ENCODE data around the gene ZFHX2.

Gene ZFHX2

DNA sequence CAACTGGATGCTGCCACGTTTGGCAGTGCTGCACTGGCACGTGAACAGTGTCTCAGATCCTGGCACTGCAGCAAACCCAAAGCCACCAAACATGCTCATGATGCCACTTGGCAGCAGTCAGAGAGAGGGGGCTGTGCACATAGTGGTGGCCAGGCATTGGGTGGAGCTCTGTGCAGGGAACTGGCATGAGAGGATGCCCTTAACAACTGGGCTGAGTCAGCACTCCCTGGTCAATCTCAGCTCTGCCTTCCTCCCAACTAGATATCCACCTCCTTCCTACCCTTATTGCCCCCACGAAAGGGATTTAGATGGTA, 37.0 kb downstream of the ZFHX2 start:
- no peak for DNase-seq

DNA sequence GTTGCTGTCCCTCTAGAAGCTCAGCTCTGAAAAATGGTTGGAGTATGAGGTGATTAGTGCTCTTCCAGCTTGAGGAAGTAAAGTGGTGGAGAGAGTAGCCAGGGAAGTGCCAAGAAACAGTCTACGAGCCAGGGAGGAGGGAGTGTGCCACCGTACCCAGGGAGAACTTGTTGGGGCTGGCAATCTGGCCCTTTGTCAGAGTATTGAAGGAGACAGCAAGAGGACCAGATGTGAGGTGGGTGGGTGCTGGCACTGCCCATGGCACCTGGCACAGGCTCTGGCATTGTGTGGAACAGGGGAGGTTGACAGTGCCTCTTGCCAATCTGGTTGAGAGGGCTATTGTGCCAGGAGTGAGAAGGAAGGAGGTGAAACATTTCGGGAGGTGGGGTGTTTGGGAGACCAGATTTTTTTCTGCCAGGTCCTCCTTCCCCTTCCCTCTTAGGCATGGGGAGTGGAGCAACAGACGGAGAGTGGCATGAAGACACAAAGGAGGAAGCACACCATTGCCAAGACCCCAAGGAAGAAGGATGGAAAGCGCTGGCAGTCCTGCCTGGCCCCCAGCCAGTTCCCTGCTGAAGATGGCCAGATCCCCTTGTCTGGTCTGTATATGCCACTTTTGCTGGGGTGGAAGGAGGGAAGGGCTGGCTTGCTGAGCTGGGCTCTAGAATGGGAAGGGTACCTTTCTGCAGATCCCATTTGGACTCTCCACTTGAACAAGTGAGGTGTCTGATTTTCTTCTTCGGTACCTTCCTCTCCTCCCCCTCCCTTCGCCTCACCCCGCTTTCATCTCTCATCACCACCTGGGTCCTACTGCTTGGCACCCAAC, 37.5 kb downstream of the ZFHX2 start:
- DNase-seq: no peak

DNA sequence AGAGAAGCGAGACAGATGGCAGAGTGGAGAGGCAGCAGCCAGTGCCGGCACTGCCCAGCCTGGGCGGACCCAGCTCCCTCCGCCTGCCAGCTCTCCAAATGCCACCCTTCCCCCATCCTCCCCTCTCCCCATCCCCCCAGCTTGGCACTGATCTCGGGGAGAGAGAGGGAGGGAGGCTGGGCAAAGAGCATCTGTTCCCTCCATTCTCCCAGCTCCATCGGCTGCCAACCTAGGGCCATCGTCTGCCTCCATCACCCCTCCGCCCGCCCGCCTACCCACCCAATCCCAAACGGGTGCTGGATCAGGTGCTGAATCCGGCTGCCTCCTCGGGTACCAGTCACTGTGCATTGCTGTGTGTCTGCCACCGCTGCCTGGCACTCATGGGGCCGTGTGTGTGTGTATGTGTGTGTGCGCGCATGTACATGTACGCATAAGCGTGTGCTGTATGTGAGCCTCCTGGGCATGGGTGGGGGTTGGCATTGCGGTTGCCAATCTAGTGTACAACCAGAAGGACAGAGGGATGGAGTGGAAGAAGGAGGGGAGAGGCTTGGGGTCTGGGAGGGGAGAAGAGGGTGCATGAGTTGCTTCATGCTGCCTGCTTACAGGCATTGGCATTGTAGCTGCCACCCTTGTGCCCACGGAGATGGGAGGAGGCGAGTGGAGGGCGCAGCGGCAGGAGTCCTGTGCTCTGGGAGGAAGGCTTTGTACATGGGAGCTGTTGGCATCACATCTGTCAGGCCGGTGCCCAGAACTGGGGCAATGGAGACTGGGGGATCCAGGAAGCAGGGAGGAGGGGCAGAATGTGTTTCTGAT, 38.4 kb downstream of the ZFHX2 start:
- DNase-seq: no peak

DNA sequence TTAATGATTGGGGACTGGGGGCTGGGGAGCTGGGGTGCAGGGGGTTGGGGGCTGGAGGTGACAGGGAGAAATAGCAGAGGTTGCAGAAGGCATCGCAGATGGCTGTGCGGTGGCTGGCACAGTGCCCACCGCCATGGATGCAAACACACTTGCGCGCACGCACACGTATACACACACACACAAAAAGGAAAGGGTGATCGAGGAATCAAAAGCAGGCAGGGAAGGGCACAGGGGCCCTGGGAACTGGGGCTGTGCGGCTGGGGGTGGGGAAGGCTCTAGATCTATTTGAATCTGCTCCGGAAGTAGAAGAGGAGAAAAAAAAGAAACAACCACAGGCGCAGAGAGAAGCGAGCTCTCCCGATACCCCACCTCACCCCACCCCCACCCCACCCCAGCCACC, 39.4 kb downstream of the ZFHX2 start:
- DNase-seq: peak; percentile 55

DNA sequence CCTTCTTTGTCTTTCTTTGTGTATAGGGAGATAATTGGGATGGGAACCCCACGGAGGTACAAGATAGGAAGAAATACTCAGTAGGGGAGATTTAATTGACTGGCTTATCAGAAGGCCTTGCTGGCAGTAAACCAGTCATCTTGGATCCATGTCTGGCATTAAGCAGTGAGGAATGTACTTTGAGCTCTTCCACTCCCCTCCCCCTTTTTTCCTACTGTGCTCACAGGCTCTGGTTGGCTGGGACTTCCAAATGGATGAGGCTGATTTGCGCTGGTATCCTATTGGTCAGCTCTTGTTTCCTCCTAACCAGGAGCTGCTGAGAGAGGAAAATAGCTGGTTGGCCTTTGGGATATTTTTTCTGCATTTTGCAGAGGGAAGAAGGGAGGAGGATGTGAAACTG, 57.3 kb downstream of the ZFHX2 start:
- no peak for DNase-seq

DNA sequence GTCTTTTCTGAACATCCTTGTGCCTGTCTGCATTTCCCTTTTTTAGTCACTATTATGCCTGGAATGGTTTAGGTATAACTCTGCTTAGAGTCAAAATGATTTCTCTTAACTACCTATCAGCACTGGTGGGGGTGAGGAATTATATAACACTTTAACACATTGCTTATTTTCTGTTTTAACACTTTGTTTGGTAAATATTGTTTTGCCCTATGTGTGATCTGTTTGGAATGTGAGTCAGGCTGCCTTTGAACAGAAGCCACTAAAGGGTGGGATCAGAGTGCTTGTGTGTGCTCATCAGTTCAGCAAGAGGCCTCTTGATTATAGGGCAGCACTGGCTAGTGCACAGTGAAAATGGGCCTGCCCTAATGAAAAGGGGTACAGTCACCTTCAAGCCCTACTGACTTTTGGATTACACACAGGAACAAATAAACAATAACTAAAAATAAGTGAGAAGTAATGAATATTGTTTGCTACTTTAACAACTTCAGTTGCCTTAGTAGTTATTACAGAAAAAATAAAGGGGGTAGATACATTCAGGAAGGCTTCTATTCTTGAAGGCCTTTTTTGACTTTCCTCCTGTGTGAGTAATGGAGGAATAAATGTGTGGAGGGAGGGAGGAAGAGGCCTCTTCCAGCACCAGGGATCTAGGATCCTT, 58.8 kb downstream of the ZFHX2 start:
- no peak for DNase-seq

DNA sequence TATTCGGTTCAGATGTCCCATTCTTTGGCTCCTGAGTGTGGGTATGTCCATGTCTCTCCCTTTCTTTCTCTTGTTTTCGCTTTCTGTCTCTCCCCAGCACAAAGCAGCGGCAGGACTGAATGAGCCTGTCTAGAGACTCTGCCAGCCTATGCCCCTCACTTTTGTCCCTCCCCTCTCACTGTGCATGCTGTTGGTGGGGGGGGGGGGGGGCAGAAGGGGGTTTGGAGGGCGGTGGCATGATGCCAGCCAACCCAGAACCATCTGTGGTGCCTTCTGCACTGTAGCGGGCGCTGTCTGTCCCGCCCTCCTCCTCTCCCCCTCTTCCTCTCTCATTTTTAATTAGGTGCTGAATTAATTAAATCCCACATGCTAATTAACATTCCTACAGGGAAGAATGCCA, 64.3 kb downstream of the ZFHX2 start:
- DNase-seq: no peak

DNA sequence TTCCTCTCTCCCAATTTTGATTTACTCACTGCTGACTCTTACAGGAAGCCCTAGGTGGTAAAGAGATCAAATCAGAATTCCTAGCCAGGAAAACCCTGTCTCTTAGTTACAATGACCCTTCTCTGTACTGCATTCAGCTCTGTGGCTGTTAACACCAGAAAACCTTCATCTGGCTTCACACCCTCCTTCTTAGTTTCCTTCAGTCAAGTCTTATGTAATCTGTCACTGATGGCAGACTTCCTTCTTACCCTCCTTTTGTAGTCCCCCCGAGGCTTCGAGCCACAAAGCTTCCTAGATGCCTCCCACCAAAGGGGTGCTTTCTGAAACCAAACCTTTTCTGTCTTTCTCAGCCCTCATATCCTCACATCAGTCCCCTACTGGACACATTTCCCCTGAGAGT, 65.5 kb downstream of the ZFHX2 start:
- no peak for DNase-seq

DNA sequence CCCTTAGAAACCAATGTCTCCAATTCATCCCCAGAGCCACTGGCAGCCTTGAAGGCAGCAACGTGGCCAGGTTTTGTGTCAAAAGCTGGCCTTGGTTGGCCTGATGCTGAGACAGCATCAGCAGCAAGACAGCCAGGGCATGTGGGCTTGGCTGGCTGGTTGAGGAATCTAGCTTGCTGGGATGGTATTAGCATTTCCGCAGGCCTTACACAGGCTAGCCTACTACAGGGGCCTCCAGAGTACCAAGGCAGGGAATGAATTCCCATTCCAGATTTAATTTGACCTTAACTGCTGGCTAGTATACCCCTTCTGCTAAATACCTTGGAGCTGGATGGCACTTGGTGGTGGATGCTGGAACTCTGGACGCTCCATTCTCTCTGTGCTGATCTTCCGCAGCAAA, 66.2 kb downstream of the ZFHX2 start:
- no peak for DNase-seq

DNA sequence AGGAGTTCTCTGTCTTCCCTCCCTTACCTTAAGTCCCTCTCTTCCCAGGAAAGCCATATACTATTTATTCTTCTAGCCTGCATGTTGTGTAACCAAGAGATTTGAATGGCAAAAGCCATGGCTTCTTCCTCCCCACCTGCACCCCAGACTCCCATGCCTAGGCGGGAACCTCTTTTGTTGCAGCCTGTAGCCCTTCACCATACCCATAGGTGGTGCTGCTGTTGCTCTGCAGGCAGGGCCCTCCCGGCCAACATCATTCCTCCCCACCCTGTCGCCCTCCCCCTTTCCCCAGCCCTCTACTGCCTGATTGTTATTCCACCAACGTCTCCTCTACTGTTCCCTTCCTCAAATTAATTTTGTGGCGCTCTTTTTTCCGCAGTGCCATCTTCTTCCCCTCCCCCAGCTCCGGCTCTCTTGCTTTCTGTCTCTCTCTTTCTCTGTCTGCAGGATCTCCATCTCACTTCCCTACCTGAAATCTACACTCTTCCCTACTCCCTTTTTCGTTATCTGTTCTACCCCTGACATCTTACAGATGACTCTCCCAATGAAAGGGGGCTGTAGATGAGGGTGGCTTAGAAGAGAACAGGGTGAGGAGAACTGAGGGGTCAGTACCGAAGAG, 68.2 kb downstream of the ZFHX2 start:
- peak; percentile 9 for DNase-seq

DNA sequence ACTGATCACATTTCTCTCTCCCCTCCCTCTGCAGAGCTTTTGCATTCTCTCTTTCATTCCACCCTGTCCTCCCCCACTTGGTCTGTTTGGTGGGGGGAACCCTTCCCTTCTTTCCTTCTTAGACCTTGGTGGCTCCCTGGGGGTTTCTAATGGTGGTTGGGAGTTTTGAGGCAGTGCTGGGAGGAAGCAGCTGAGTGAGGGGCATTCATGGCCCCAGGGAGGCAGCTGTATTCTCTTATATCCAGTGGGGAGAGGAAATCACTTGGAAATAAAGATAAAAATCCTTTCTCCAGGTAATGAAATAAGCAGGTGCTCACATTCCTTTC, 68.8 kb downstream of the ZFHX2 start:
- DNase-seq: no peak

DNA sequence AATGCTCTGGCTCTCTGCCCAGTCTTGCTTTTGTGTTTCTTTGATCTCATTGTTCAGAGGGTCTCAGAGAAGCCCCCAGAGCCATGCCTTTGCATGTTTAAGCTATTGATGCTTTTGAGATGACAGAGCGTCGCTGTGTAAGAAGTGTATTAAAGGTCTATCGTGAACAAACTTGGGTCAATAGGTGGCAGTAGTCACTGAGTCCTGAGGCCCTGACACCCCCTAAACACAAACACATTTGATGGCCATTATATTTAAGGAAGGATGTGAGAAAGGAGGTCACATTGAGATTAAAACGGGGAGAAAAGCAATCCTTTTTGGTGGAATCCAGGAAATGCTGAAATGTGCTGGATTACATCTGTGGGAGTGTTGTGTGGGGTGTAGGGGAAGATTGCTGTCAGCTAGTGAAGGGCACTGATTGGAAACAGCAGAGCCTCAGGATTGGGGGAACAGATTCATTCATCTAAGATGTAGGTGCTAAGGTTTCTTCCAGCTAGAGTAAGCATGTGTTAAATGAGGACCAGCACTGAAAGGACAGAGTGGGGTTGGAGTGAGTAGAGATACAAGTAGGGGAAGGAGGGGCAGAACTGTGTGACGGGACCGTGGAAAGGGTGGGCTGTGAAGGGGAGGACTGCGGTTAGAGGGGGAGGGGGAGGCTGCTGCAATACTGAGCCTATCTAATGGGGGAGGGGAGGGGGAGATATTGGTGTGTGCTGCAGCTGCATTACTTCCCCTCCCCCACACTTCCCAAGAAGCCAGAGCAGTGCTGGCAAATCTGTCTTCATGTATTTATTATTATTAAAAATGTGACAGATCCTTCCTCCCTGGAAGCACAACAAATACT, 69.4 kb downstream of the ZFHX2 start:
- DNase-seq: no peak

DNA sequence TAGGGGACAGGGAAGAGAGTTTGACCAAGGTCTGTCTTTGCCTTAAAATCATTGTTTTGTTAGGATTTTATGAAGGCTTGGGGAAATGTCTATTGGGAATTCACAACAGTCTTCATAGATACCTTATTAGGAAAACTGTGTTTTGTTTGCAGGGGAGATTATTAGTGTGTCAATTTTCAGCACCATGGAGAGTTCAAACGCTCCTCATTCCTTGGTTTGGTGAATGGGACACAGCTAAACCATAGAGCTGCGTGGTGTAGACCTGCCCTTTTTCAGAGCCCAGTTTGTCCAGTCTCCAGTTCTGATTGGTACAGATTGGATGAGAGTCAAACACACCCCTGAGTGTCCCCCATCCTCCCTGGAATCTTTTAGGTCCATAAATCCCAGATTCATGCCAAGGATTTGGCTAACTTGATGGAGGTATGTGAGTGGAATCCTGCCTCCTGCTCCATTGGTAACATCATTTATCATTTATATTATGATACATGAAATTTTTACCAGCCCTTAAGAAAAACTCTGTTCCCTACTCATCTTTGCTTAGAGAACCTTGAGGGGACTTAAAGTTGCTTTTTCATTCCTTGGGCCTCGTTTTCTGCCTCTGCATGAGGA, 70.1 kb downstream of the ZFHX2 start:
- no peak for DNase-seq

DNA sequence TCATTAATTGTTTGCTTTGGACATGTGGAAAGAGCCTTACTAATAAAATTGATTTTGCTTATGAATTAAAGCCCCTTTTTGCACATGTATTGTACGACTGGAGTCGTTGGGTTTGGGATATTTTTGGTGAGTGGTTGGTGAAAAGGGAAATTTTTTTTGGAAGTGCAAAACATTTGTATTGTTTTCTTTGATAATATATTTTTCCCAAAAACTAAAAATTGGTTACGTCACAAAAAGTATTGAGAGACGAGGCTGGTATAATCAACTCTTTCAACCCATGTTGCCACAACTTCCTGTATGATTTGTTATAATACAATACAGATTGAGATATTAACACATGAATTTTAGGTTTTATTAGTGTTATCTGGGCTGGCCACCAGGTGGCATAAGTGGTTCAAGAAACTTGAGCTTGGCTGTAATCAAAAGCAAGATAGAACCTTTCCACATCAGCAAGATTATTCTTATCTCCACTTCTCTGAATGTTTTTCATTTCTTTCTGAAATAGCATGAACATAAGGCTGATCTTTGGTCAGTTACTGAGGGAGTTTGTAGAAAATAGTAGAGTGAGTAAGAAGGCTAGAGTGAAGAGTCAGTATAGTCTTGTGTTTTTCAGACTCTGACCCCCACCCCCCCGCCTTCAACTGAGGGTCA, 73.3 kb downstream of the ZFHX2 start:
- peak; percentile 53 for DNase-seq

DNA sequence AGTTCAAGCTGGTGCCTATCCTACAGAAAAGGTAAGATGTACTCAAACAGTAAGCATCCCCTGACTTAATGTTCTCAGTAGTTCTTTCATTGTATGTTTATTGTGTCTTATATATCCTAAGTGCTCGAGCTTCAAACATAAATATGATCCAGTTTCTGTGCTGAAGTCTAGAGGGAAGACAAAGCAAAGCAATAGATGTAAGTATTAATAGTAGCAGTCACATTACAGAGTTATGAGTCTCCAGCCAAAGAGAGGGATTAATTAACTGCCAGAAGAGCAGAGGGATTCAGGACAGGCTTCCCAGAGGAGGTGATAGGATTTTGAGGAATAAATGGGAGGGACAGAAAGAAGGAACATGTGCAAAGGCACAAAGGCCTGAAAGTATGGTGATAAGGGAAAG, 80.6 kb downstream of the ZFHX2 start:
- DNase-seq: no peak
